IgD-negative memory B cell (primary cell): ENCODE results near the gene CEP128. TPM values are rescaled to one million over a fixed set of nuclear protein-coding genes. Genes with fewer than 3 reads are reported as not detected.
A peak's percentile ranks its signal among the peaks of the same experiment; 100 is the strongest.

Experiments used
- H3K27ac Mint-ChIP-seq, 3 donors: one replicate each; pipeline ENCODE4 v1.8.0; 2020 to 2022; ENCODE audit warnings: mild to moderate bottlenecking in 3 of 3, mixed read lengths in 3 of 3, moderate library complexity in 1 of 3
- H3K27me3 Mint-ChIP-seq: one replicate; pipeline ENCODE4 v1.8.0; 2021; ENCODE audit warnings: mixed read lengths
- H3K36me3 Mint-ChIP-seq: one replicate; pipeline ENCODE4 v1.8.0; 2020; ENCODE audit warnings: mild to moderate bottlenecking, mixed read lengths
- H3K4me1 Mint-ChIP-seq, 3 donors: one replicate each; pipeline ENCODE4 v1.8.0; 2020 to 2022; ENCODE audit warnings: mixed read lengths in 3 of 3, mild to moderate bottlenecking in 1 of 3
- H3K4me3 Mint-ChIP-seq, 4 donors: one replicate each; pipeline ENCODE4 v1.8.0; 2020 to 2022; ENCODE audit warnings: mild to moderate bottlenecking in 4 of 4, mixed read lengths in 4 of 4, moderate library complexity in 3 of 4
- H3K9me3 Mint-ChIP-seq, 3 donors: one replicate each; pipeline ENCODE4 v1.8.0; 2020 to 2021; ENCODE audit warnings: mixed read lengths in 3 of 3, mild to moderate bottlenecking in 1 of 3
- polyA plus RNA-seq: library from polyadenylated mRNA; unstranded; fragments of 300-500 nt; fragmentation: Illumina TruSeq; gene quantifications from one replicate; pipeline ENCODE4 v1.2.3, GENCODE V29; 2021

The CEP128 gene
- polyA plus RNA-seq, 1 donor from 2014 or later, result 2.8 TPM

DNA sequence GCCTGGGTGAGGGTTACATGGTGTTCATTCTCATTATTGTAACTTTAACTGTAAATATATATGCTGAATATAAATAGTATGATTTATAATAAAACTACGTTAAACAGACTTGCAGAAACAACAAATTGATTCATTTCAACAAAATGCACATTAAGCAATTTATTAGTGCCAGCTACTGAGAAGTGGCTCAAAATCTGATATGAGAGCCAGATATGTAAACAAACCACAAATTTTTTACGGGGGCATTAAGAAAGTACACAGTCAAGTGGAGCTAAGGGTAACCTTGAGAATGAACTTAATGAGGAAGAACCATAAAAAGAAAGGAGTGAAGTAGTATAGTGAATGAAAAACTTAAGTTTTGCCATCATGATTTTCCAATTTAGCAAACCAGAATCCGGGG is 40.3 kb downstream of the CEP128 start:
- H3K4me3 Mint-ChIP-seq, result no peak overlapping the region
- no peaks in the 10 kb centered on the region for H3K4me1 Mint-ChIP-seq
- H3K36me3 Mint-ChIP-seq, result peaks cover 34% of the 10 kb centered on the region
- H3K9me3 Mint-ChIP-seq, result no peaks in the 10 kb centered on the region
- H3K27ac Mint-ChIP-seq, result no peak overlapping the region
- no peaks in the 10 kb centered on the region for H3K27me3 Mint-ChIP-seq

DNA sequence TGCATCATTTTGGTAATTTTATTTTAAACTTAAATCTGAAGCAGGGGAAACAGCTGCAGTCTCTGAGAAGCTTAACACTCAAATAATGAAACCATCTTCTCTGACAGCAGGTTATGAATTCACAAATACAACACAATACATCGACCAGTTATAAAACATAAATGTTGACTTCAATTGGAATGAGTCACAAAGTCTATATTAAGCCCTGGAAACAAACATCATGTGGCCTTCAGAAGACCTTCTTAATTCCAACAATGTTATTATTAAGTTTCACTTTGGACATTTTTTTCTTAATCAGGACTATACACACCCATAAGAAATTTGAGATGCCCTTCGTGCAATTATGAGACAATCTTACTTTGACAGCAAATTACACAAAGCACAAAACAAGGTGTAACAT is 68.9 kb downstream of the CEP128 start:
- H3K36me3 Mint-ChIP-seq, result peaks cover 12% of the 10 kb centered on the region
- peaks cover 4 to 26% (median 8%) of the 10 kb centered on the region in 3 donors for H3K9me3 Mint-ChIP-seq
- no peaks in the 10 kb centered on the region for H3K27me3 Mint-ChIP-seq
- no peak overlapping the region for H3K4me3 Mint-ChIP-seq
- H3K4me1 Mint-ChIP-seq, result peaks cover 0 to 3% (median 2%) of the 10 kb centered on the region in 3 donors
- no peak overlapping the region for H3K27ac Mint-ChIP-seq

DNA sequence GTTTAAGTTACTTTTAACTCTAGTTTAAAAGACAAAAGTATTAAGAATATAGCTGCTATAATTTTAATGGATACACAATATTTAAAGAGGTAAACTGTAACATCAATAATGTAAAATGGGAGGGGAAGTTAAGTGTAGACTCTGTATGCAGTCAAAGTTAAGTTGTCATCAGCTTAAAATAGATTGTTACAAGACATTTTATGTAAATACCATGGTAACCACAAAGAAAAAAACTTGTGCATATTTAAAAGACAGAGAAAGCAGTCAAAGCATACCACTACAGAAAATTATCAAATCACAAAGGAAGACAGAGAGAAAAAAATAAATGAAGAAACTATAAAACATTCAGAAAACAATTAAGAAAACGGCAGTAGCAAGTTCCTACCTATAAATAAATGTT is 73.3 kb downstream of the CEP128 start:
- H3K4me1 Mint-ChIP-seq, result peaks cover 0 to 3% (median 2%) of the 10 kb centered on the region in 3 donors

DNA sequence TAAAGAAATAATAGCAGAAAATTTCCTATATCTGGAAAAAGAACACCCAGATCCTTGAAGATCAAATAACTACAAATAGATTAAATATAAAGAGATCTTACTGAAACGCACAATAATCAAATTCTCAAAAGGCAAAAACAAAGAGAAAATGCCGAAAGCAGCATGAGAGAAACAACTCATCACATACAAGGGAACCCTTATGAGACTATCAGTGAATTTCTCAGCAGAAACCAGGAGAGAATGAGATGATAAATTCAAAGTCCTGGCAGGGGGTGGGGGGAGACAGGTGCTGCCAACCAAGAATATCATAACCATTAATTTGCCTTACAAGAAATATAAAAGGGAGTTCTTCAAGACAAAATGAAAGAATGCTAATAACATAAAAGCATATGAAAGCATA is 73.7 kb downstream of the CEP128 start:
- Mint-ChIP-seq H3K4me1 (peaks cover 0 to 2% (median under 1%) of the 10 kb centered on the region in 3 donors), H3K36me3 (peaks cover 15% of the 10 kb centered on the region), H3K4me3 (no peak overlapping the region), H3K9me3 (peaks cover 6 to 31% (median 15%) of the 10 kb centered on the region in 3 donors), H3K27ac (no peak overlapping the region), H3K27me3 (no peaks in the 10 kb centered on the region)

More for the DNA sequence above, 73.3 kb downstream of the CEP128 start:
- H3K27me3 Mint-ChIP-seq, result no peaks in the 10 kb centered on the region
- H3K9me3 Mint-ChIP-seq, result peaks cover 6 to 31% (median 15%) of the 10 kb centered on the region in 3 donors
- H3K27ac Mint-ChIP-seq, result no peak overlapping the region
- H3K36me3 Mint-ChIP-seq, result peaks cover 15% of the 10 kb centered on the region
- H3K4me3 Mint-ChIP-seq, result no peak overlapping the region

DNA sequence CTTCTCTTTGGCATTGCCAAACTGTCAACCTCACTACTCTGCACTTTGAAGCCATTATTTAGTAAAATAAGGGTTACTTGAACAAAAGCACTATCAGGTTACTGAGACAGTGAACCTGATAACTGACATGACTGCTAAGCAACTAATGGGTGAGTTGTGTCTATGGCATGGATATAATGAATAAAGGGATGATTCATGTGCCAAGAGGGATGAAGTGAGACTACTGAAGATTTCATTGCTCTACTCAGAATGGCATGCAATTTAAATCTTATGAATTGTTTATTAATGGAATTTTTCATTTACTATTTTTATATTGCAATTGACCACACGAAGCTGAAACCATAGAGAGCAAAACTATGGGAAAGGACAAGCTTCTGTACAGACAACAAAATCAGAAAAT is 74.4 kb downstream of the CEP128 start:
- no peaks in the 10 kb centered on the region for H3K27me3 Mint-ChIP-seq
- no peak overlapping the region for H3K27ac Mint-ChIP-seq
- H3K9me3 Mint-ChIP-seq, result peaks cover 6 to 31% (median 15%) of the 10 kb centered on the region in 3 donors
- peaks cover 0 to 2% (median 0%) of the 10 kb centered on the region in 3 donors for H3K4me1 Mint-ChIP-seq
- H3K36me3 Mint-ChIP-seq, result peaks cover 12% of the 10 kb centered on the region
- H3K4me3 Mint-ChIP-seq, result no peak overlapping the region

DNA sequence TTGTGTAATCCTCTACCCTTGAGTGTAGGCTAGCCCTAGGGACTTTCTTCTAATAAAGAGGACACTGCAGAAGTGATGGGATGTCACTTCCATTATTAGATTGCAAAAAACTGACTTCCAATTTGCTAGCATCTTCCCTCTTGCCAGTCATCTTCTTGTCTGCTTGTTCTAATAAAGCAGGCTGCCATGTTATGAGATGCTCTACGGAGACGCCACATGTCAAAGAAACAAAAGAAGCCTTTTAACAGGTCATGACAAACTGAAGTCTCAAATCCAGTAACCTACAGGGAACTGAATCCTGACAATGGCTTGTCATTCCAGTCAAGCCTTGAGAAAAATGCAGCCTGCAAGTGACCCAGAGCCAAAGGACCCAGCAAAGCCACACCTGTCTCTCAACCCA is 76.0 kb downstream of the CEP128 start:
- no peak overlapping the region for H3K27ac Mint-ChIP-seq
- H3K27me3 Mint-ChIP-seq, result no peaks in the 10 kb centered on the region
- peaks cover 10% of the 10 kb centered on the region for H3K36me3 Mint-ChIP-seq
- no peak overlapping the region for H3K4me3 Mint-ChIP-seq
- H3K9me3 Mint-ChIP-seq, result peaks cover 4 to 24% (median 15%) of the 10 kb centered on the region in 3 donors
- peaks cover 0 to 2% (median 0%) of the 10 kb centered on the region in 3 donors for H3K4me1 Mint-ChIP-seq

DNA sequence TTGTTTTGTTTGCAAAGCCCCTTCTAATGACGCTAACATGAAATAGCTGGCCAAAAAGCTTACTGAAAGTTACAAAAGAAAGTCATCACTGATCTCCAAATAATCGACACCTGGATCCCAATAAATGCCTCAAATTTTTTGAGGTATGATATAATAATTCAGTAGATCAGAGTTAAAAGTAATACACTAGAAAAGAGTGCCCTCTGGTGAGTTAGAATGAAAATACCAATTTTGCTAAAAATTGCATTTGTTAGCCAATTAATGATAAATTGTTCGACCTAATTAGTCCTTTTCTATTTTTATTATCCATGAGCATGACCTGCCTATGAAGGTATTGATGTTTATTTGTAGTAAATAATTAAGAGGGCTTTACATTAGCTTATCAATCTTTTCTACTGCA is 78.6 kb downstream of the CEP128 start:
- Mint-ChIP-seq H3K36me3 (peaks cover 5% of the 10 kb centered on the region), H3K4me1 (no peaks in the 10 kb centered on the region), H3K27me3 (no peaks in the 10 kb centered on the region), H3K9me3 (peaks cover 2 to 8% (median 7%) of the 10 kb centered on the region in 3 donors), H3K4me3 (no peak overlapping the region), H3K27ac (no peak overlapping the region)

DNA sequence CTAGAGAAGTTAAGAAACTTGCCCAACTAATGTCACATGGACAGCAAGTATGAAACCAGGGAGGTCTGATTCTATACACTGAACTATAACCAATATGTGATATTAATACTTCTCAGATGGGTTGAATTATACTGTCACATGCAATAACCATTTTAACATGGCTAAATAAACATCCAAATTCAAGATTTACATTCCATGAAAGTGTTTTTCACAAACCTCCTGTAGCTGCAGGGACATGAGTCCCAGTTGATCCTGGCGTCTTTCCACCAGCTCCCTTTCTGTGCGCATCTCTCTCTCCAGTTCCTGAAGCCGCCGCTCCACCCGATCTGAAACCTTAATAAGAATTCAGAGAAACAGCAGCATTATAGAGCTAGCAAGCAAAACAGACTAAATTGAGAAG is 79.0 kb downstream of the CEP128 start:
- Mint-ChIP-seq H3K27me3 (no peaks in the 10 kb centered on the region), H3K27ac (no peak overlapping the region), H3K36me3 (peaks cover 5% of the 10 kb centered on the region), H3K4me1 (no peaks in the 10 kb centered on the region), H3K9me3 (peaks cover 2 to 7% (median 3%) of the 10 kb centered on the region in 3 donors), H3K4me3 (no peak overlapping the region)

DNA sequence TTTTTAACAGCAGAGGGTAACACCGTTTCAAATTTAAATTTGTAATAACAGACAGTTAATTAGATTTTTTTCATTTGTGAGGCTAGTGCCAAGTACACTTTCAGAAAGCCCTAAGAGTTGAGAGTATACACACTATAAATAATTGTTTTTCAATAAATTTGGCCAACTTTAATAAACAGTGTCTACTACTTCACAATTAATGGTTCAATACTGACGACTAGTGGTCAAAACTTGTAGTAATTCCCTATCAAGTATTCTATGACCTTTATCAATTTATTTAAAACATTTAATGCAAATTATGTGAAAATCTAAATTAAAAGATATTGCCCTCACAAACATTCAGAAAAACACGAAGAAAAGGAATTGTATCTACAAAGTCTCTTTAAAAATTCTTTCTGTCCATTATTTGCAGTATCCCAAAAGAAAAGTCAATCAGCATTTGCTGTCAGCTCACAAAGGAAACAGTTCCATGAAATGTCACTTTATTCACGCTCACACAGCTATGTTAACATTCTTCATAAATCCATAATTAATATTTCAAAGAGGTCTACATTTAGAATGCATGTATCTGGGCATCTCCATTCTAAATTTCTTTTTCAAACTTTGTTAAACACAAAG is 91.2 kb downstream of the CEP128 start:
- Mint-ChIP-seq H3K27me3 (no peaks in the 10 kb centered on the region), H3K27ac (no peak overlapping the region), H3K4me3 (no peak overlapping the region), H3K36me3 (no peaks in the 10 kb centered on the region), H3K4me1 (no peaks in the 10 kb centered on the region), H3K9me3 (no peaks in the 10 kb centered on the region)

DNA sequence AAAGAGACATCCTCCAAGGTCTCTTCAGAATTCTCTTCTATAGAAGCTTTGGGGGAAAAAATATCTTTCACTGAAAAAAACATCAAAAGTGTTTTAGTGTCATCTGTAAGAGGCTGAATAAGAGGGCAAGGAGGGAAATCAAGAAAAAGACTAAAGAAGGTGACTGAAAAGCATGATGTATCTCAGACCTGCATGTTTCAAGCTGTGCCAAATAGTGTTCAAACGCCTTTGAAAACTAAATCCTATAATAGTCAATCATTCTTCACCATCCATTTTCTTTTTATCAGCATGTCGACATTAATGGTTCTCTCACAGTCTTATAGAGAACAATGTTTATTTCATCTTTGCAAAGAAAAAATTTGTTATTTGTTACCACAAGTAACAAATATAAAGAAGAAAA is 94.5 kb downstream of the CEP128 start:
- Mint-ChIP-seq H3K9me3 (no peaks in the 10 kb centered on the region), H3K36me3 (no peaks in the 10 kb centered on the region), H3K27ac (no peak overlapping the region)

DNA sequence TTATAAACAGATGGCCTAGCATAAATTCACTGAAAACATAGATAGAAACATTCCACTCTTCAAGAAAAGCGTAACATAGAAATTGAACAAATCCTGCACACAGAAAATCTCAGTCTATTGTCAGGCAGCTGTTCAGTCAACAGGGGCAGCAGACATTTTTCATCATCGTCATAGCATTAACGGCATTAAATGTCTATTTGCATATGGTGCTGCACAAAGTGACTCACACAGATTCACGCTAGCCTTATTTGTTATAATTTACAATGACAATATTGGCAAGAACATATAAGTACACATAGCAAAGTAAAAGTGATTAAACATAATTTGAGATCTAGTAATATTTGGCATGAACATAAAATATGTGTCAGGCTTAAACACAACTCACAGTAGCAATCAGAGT is 95.7 kb downstream of the CEP128 start:
- Mint-ChIP-seq H3K27ac (no peak overlapping the region), H3K27me3 (no peaks in the 10 kb centered on the region), H3K4me1 (no peaks in the 10 kb centered on the region), H3K9me3 (no peaks in the 10 kb centered on the region), H3K4me3 (no peak overlapping the region), H3K36me3 (no peaks in the 10 kb centered on the region)

More for the DNA sequence above, 94.5 kb downstream of the CEP128 start:
- no peaks in the 10 kb centered on the region for H3K4me1 Mint-ChIP-seq
- H3K4me3 Mint-ChIP-seq, result no peak overlapping the region
- H3K27me3 Mint-ChIP-seq, result no peaks in the 10 kb centered on the region

DNA sequence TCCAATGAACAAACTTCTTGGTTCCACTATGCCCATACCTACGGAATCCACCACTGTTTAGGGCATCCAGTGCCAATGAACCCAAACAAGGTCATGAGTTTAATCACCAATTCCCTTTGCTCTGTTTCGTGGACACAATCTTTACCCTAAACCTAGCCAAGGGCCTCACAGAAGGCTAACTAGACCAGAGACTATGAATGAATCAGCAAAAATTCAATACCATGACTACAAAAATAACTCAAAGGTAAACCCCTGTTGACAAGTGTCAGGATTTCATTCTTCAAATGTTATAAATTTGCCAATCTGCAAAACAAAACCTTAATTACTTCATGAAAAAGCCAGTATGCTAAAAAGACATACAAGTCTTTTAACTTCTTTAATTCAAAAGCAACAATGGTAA is 96.7 kb downstream of the CEP128 start:
- Mint-ChIP-seq H3K27ac (no peak overlapping the region), H3K4me1 (no peaks in the 10 kb centered on the region), H3K36me3 (no peaks in the 10 kb centered on the region), H3K9me3 (no peaks in the 10 kb centered on the region), H3K27me3 (no peaks in the 10 kb centered on the region), H3K4me3 (no peak overlapping the region)

DNA sequence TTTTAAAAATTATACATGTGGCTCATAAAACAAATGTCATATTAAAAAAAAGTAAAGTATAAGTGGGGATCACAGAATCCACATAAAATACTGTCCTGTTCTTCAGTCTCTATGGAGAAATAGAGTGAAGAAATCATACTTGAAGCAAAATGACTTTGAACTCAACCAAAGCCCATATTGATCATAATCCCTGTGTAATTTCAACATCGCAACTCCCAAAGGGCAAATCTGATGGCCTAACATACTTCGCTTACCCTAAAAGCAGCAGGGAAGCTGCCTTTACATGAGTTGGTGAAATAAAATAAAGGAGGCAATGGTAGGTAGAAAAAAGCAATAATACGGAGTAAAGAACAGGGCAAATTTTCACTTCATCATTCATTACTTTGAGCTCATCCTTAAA is 101.8 kb downstream of the CEP128 start:
- Mint-ChIP-seq H3K4me1 (no peaks in the 10 kb centered on the region), H3K4me3 (no peak overlapping the region), H3K27me3 (no peaks in the 10 kb centered on the region), H3K36me3 (no peaks in the 10 kb centered on the region), H3K27ac (no peak overlapping the region), H3K9me3 (no peaks in the 10 kb centered on the region)

DNA sequence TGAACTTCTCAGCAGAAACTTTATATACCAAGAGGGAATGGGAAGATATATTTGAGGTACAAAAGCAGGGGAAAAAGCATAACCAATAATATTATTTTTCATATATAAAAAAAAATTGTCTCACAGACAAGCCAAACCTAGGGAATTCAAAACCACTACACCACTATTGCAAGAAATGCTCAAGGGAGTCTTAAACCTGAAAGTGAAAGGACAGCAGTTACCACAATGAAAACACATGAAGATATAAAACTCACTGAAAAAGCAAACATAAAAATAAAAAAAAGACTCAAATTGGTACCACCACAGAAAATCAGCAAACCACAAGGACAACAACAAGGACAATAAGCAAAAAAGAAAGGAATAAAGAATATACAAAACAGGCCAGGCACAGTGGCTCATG is 131.9 kb downstream of the CEP128 start:
- no peak overlapping the region for H3K27ac Mint-ChIP-seq
- H3K4me1 Mint-ChIP-seq, result no peaks in the 10 kb centered on the region
- H3K4me3 Mint-ChIP-seq, result peak overlapping the region in 1 of 4 donors; percentile 54
- H3K36me3 Mint-ChIP-seq, result peaks cover 4% of the 10 kb centered on the region
- peaks cover 4 to 17% (median 9%) of the 10 kb centered on the region in 3 donors for H3K9me3 Mint-ChIP-seq
- no peaks in the 10 kb centered on the region for H3K27me3 Mint-ChIP-seq

DNA sequence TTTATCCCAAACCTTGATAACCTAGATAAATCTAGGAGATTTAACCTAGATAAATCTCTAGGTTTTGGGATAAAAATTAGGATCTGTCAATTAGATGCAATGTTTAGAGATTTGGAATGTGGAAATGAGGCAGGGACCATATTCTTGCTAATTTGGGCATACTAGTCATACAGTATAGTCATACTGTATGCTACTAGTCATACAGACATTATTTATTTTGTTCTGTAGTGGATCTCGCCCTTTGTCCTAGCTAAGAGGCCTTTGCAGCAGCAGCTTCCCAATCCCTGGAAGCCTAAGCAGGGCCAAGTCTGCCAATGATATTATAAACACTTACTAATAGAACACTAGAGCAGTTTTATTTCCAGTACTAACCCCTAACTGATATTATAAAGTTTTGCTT is 136.4 kb downstream of the CEP128 start:
- H3K27me3 Mint-ChIP-seq, result no peaks in the 10 kb centered on the region
- peaks cover 12% of the 10 kb centered on the region for H3K36me3 Mint-ChIP-seq
- H3K4me1 Mint-ChIP-seq, result no peaks in the 10 kb centered on the region
- H3K4me3 Mint-ChIP-seq, result no peak overlapping the region
- H3K27ac Mint-ChIP-seq, result no peak overlapping the region
- H3K9me3 Mint-ChIP-seq, result peaks cover 5 to 27% (median 15%) of the 10 kb centered on the region in 3 donors

DNA sequence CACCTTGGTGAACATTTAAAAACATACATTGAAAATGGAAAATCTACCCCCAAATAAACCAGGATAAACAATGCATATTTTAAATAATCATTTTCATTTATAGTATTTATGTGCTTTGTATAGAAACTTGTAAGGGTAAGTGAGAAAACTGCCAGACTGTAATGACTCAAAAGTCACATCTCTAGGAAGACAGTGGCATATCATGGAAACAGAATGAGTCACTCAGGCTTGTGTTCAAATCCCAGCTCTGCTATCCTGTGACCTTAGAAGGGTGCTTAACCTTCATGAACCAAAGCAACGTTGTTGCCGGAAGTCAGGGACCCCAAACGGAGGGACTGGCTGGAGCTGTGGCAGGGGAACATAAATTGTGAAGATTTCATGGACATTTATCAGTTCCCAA is 142.7 kb downstream of the CEP128 start:
- Mint-ChIP-seq H3K4me3 (no peak overlapping the region), H3K4me1 (no peaks in the 10 kb centered on the region), H3K27ac (no peak overlapping the region), H3K9me3 (peaks cover 8 to 15% (median 9%) of the 10 kb centered on the region in 3 donors), H3K27me3 (no peaks in the 10 kb centered on the region), H3K36me3 (peaks cover 9% of the 10 kb centered on the region)
